K562 (cell line): Measurements from ENCODE around the gene HOXB8. TPM values are rescaled to one million over a fixed set of nuclear protein-coding genes. Genes with fewer than 3 reads are reported as not detected.
A peak's percentile ranks its signal among the peaks of the same experiment; 100 is the strongest.

Source experiments
- BACH1 ChIP-seq: fragments of 200-800 bp; sonication (Bioruptor generic); IDR thresholded peaks from 2 replicates; pipeline ENCODE4 v1.6.1; 2016; ENCODE audit warnings: missing genetic modification characterization, missing compliant biosample characterization
- CREB3 ChIP-seq: fragments of 450-650 bp; conservative IDR thresholded peaks from 2 replicates; pipeline ENCODE4 v1.6.1; 2016; ENCODE audit warnings: missing genetic modification characterization, low read depth, mild to moderate bottlenecking, missing compliant biosample characterization, moderate library complexity
- KLF1 ChIP-seq: fragments of 450-650 bp; IDR thresholded peaks from 2 replicates; pipeline ENCODE4 v1.6.1; 2016; ENCODE audit warnings: missing genetic modification characterization, missing compliant biosample characterization
- MGA ChIP-seq: fragments of 450-650 bp; IDR thresholded peaks from 2 replicates; pipeline ENCODE4 v1.6.1; 2016; ENCODE audit warnings: mild to moderate bottlenecking, moderate library complexity
- MNT ChIP-seq, 2 experiments: fragments of 450-650 bp; conservative IDR thresholded peaks; 2 replicates each; pipeline ENCODE4 v1.6.1; 2017; ENCODE audit warnings: mild to moderate bottlenecking in 2 of 2, moderate library complexity in 2 of 2
- MTA1 ChIP-seq: fragments of 450-650 bp; IDR thresholded peaks from 2 replicates; pipeline ENCODE4 v1.6.1; 2017; ENCODE audit warnings: borderline replicate concordance
- PCBP2 ChIP-seq: fragments of 200-400 bp; formaldehyde crosslinking; IDR thresholded peaks from 2 replicates; pipeline ENCODE4 v1.6.1; 2018; ENCODE audit warnings: low read length, low read depth, mild to moderate bottlenecking, moderate library complexity; ENCODE audit not compliant: poor library complexity, severe bottlenecking
- RBBP5 ChIP-seq: fragments of 200-600 bp; sonication (generic); IDR thresholded peaks from 2 replicates; pipeline ENCODE4 v1.6.1; 2012; ENCODE audit warnings: borderline replicate concordance, mild to moderate bottlenecking, low read length, control low read depth, inconsistent platforms; ENCODE audit not compliant: insufficient read depth, poor library complexity, severe bottlenecking
- SP1 ChIP-seq: sonication (generic); formaldehyde crosslinking; IDR thresholded peaks from 2 replicates; pipeline ENCODE4 v1.8.1; 2022; ENCODE audit warnings: mild to moderate bottlenecking, missing genetic modification reagents
- SPI1 ChIP-seq: IDR thresholded peaks from 2 replicates; pipeline ENCODE4 v1.6.1; 2011; ENCODE audit warnings: low read depth, low read length, control low read depth, borderline replicate concordance
- ZNF197 ChIP-seq: fragments of 200-800 bp; sonication (Bioruptor generic); IDR thresholded peaks from 2 replicates; pipeline ENCODE4 v1.6.1; 2016; ENCODE audit warnings: low read depth, missing genetic modification characterization, missing compliant biosample characterization
- ZNF431 ChIP-seq: sonication (generic); formaldehyde crosslinking; IDR thresholded peaks from 2 replicates; pipeline ENCODE4 v1.8.0; 2022; ENCODE audit warnings: mild to moderate bottlenecking, missing genetic modification reagents
- ZNF766 ChIP-seq: fragments of 200-800 bp; sonication (Bioruptor generic); conservative IDR thresholded peaks from 2 replicates; pipeline ENCODE4 v1.6.1; 2016; ENCODE audit warnings: missing genetic modification characterization, missing compliant biosample characterization
- ZNF79 ChIP-seq: fragments of 250-450 bp; sonication (Bioruptor Pico); IDR thresholded peaks from 2 replicates; pipeline ENCODE4 v1.4.0; 2020; ENCODE audit warnings: low read depth, mild to moderate bottlenecking, moderate library complexity
- polyA plus RNA-seq, 8 experiments: library from polyadenylated mRNA; depleted of rRNA in 4 of 8; stranded (reverse) in 5 of 8; unstranded in 3 of 8; fragments of >200 nt; fragmentation: Nextera tagmentation in 2 of 8; fragmentation: Illumina TruSeq in 1 of 8; extraction: Ambion mirVana in 2 of 8; extraction: Trizol in 1 of 8; gene quantifications; 2 replicates each; pipeline versions ENCODE4 v1.2.1 to v1.2.3, GENCODE V29; 2011 to 2014; ENCODE audit warnings: inconsistent platforms in 1 of 8, missing spikeins in 1 of 8
- total RNA-seq, 7 experiments: library from RNA; depleted of rRNA in 6 of 7; stranded (reverse); fragments of >200 nt in 6 of 7; fragmentation: Illumina TruSeq in 2 of 7; extraction: Trizol in 2 of 7; gene quantifications; 2 replicates each; pipeline versions ENCODE4 v1.2.1 to v1.2.3, GENCODE V29; 2011 to 2021; ENCODE audit warnings: low replicate concordance in 1 of 7

Gene HOXB8
- total and polyA plus RNA-seq, 9 of the 15 experiments (the other 6 are each of a cell fraction or from before 2014, with no cell fraction given): 0.52 to 23.8 (median 3.6) TPM

GRCh38 chr17:48627118-48627597 is 12.1 kb upstream of the HOXB8 start (continued):
- TF ChIP-seq MGA (no peak), SP1 (CRISPR knock-in tag) (no peak), CREB3 (tag) (0 out of 2 replicates have a peak, but pooled peaks have one; percentile 17), ZNF197 (CRISPR knock-in tag) (0 out of 2 replicates have a peak, but pooled peaks have one; percentile 64), SPI1 (peak; percentile 27; the same call in 1 of the 2 replicates), ZNF79 (CRISPR knock-in tag) (no peak), ZNF431 (CRISPR knock-in tag) (no peak), MNT (conservative IDR thresholded peaks at IDR 0.05) (no peak), ZNF766 (0 out of 2 replicates have a peak, but pooled peaks have one; percentile 1), KLF1 (tag) (no peak), RBBP5 (no peak), PCBP2 (no peak), MTA1 (no peak), BACH1 (peak; percentile 31; the same call in 1 of the 2 replicates)
